Fibroblast of skin of right quadriceps (primary cell): Measurements from ENCODE around the gene VEZF1.
"Not testable (repeated sequence)": the region's sequence is repeated elsewhere in the genome, so short reads cannot be mapped to it uniquely, and the experiment has no call there.

Source experiments
- DNase-seq: peaks from one replicate; pipeline ENCODE4 v3.0.0-alpha.2; 2013

The VEZF1 gene

GRCh38 chr17:57997085-57997809 lies 9.2 kb upstream of the VEZF1 start:
- no peak for DNase-seq

GRCh38 chr17:57995076-57995956 lies 7.3 kb upstream of the VEZF1 start:
- peak; percentile 79 for DNase-seq

- DNase-seq = no peak
Observed at GRCh38 chr17:57994436-57994835, 6.4 kb upstream of the VEZF1 start.

- no peak for DNase-seq
Observed at GRCh38 chr17:57993471-57994365, 5.7 kb upstream of the VEZF1 start.

- no peak for DNase-seq
Observed at GRCh38 chr17:57991537-57991936, 3.5 kb upstream of the VEZF1 start.

GRCh38 chr17:57990037-57990436 lies 2.0 kb upstream of the VEZF1 start:
- DNase-seq = no peak

GRCh38 chr17:57988301-57989250 lies 522 bp upstream of the VEZF1 start:
- DNase-seq = peak; percentile 64

- peak; percentile 84 for DNase-seq
Observed at GRCh38 chr17:57986841-57987580, 1.0 kb downstream of the VEZF1 start.

GRCh38 chr17:57985675-57985974 lies 2.4 kb downstream of the VEZF1 start:
- DNase-seq = peak; percentile 52

- peak; percentile 34 for DNase-seq
Observed at GRCh38 chr17:57984936-57985674, 2.9 kb downstream of the VEZF1 start.

- DNase-seq = peak; percentile 75
Observed at GRCh38 chr17:57984261-57984890, 3.7 kb downstream of the VEZF1 start.

GRCh38 chr17:57983446-57983845 lies 4.6 kb downstream of the VEZF1 start:
- DNase-seq = peak; percentile 25

GRCh38 chr17:57982452-57983170 lies 5.4 kb downstream of the VEZF1 start:
- DNase-seq = no peak

GRCh38 chr17:57980522-57980921 lies 7.5 kb downstream of the VEZF1 start:
- no peak for DNase-seq

GRCh38 chr17:57979076-57979475 lies 9.0 kb downstream of the VEZF1 start:
- DNase-seq = no peak

- no peak for DNase-seq
Observed at GRCh38 chr17:57976594-57976993, 11.5 kb downstream of the VEZF1 start.

- DNase-seq = no peak
Observed at GRCh38 chr17:57975044-57975443, 13.0 kb downstream of the VEZF1 start.

- DNase-seq = not testable (repeated sequence)
Observed at GRCh38 chr17:57974053-57974824, 13.8 kb downstream of the VEZF1 start.

- DNase-seq = no peak
Observed at GRCh38 chr17:57972151-57972550, 15.9 kb downstream of the VEZF1 start.
